ENCODE measurements around the gene MBTPS1.

The MBTPS1 gene

GRCh38 chr16:84032458-84033178, 84.1 kb downstream of the MBTPS1 start:
- no peak for DNase-seq

- DNase-seq, result no peak
Observed at GRCh38 chr16:84031556-84031955, 85.2 kb downstream of the MBTPS1 start.

DNA sequence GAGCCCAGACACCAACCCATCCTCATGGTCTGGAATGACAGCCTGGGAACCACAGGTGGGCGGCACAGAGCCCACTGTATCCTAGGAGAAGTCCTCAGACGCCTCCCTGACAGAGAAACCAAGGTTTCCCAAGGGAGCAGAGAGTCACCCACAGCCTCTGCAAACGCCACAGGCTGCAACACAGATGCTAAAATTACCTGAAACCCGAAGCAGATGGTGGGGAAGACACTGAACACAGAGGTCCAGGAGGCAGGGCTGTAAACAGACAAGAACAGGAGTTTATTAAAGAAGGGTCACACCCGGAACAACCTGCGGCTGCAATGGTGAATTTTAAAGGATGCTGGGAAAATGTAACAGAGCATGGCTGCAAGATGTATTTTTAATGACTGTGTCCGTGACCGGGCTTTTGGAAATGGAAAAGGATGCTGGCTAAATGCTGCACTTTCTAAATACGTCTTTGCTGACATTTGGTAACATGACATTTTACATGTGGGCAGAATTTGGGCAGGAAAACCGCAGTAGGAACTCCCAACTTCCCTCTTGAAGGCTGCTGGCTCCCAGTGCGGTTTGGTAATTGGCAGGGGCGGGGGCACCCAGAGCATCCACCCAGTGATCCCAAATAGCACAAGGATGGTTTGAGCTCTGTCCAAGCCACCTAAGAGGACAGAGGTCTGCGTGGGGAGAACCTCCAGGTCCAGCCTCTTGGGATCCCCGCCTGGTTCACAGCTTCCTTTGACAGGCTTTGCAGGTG, 87.3 kb downstream of the MBTPS1 start:
- no peak for DNase-seq

- no peak for DNase-seq
Observed at GRCh38 chr16:84027625-84028024, 89.1 kb downstream of the MBTPS1 start.

DNA sequence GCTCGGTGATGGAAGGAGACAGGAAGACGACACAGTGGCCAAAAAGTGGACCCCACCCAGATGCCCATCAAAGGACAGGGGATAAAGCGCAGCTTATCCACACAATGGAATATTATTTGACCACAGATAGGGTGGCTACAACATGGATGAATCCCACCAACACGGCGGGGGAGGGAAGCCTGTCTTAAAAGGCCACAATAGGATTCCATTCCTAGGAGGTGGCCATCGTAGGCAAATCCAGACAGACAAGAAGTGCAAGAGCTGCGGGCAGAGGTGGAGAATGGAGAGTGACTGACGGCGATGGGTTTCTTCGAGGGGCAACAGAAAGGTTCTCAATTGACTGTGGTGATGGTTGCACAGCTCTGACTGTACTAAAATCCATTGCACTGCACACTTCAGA, 90.1 kb downstream of the MBTPS1 start:
- no peak for DNase-seq

- DNase-seq, result no peak
Observed at GRCh38 chr16:84024854-84025253, 91.9 kb downstream of the MBTPS1 start.

DNA sequence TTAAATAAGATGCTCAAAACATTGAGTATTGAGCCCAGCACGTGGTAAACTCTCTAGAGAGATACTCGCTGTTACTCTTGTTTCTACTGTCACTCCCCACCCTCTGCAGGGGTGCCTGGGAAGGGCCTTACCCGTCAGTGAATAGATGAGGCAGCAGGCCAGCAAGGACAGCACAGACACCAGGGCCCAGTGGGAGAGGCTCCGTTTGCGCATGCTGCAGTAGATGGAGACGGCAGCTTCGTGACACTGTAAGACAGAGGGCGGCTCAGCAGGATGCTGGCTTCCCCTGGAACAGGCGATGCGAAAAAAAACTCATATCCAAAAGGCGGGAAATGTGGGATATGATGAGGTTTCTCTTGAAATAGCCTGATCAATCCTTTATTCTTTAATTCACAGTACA, 94.1 kb downstream of the MBTPS1 start:
- no peak for DNase-seq

GRCh38 chr16:84021488-84021887, 95.3 kb downstream of the MBTPS1 start:
- no peak for DNase-seq

GRCh38 chr16:84020353-84020752, 96.4 kb downstream of the MBTPS1 start:
- no peak for DNase-seq

DNA sequence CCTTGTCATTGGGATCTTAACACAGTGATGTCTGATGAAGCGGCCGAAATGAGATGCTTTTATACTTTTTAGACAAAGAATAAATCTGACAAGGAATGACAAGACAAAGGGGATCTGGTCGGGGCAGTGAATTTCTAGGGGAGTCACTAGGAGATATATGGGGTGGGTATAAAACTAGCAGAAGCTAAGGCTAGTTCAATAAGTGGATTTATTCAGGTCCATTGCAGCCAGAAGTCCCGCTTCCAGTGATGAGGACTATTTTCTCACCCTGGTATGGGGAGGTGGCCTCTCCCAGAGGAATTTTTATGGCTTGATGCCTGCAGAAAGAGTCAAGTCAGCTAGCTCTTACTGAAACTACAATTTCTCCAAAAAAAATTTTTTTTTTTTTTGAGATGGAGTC, 98.0 kb downstream of the MBTPS1 start:
- DNase-seq, result no peak

- no peak for DNase-seq
Observed at GRCh38 chr16:84016477-84016876, 100.3 kb downstream of the MBTPS1 start.

DNA sequence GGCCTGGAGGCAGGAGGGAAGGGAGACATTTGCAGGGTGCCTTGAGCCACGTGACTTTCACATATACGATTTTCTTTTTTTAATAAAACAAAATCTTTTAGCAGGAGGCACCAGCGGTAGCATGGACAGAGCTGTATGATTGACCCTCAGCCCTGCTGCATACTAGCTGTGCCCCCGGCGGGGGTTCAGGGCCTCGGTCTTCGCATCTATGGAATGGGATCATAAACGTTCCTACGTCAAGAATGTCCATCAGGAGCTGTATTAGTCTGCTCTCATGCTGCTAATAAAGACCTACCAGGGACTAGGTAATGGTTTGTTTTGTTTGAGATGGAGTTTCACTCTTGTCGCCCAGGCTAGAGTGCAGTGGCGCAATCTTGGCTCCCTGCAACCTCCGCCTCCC, 101.3 kb downstream of the MBTPS1 start:
- no peak for DNase-seq

DNA sequence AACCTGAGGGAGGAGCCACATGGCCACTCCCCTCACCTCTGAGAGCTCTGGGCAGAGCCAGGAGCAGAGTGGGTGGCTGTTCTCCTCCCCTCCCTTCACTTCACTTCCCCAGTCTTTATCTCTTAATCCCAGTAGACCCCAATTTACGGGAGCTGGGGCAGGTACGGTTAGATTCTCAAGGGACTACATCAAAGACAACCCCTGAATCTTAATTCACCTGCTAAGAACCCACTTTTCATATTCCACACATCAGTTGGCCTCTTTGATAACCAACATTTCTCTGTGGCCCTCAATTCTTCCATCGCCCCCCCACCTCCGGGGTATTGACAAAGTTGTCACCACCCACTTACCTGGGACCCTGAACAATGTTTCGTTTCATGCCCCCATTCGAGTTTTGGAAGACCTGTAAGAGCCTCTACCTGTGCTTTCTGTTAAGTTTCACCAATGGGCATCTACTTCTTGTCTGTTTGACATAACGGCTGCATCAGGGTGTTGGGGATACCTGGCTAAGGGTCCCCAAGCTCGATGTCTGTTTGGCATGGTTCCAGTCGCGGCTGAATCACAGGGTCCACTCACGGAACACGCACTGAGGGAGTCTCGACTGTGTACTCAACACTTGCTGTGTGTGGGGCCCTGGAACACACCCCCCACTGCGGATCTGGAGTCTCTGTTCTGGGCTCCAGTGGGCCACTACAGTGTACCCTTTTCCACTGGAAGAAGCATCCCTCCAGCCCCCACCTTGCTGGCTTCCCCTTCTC, 102.0 kb downstream of the MBTPS1 start:
- no peak for DNase-seq

- peak; percentile 61 for DNase-seq
Observed at GRCh38 chr16:84013787-84014569, 102.8 kb downstream of the MBTPS1 start.

DNA sequence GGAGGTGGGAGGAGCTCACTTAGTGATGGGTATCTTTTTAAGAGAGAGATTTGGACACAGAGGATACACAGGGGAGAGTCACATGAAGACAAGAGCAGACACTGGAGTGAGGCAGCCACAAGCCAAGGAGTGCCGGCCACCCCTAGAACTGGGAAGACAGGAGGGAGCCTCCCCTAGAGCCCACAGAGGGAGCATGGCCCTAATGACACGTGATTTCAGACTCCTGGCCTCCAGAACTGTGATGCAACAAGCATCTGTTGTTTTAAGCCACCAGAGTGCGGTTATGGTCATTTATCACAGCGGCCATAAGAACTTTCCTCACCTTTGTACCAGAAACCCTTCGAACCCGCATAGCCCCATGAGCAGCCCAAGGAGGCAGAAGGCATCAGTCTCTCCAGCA, 107.5 kb downstream of the MBTPS1 start:
- DNase-seq, result no peak

- DNase-seq, result no peak
Observed at GRCh38 chr16:84007965-84008364, 108.8 kb downstream of the MBTPS1 start.

- DNase-seq, result no peak
Observed at GRCh38 chr16:84007520-84007919, 109.2 kb downstream of the MBTPS1 start.

GRCh38 chr16:84005391-84005790, 111.4 kb downstream of the MBTPS1 start:
- no peak for DNase-seq

GRCh38 chr16:84004442-84004841, 112.3 kb downstream of the MBTPS1 start:
- DNase-seq, result no peak

Measured in CD4-positive, alpha-beta T cell treated with Interferon gamma for 1 hour (primary cell).